SKM-1 treated with dmso at 0.1 percent for 144 hours (cell line): ENCODE results near the gene NHSL2.

Source experiments
- DNase-seq: peaks from one replicate; lab custom pipeline; 2025; ENCODE audit not compliant: unreplicated experiment; lab: John Stamatoyannopoulos, UW

Gene NHSL2

DNA sequence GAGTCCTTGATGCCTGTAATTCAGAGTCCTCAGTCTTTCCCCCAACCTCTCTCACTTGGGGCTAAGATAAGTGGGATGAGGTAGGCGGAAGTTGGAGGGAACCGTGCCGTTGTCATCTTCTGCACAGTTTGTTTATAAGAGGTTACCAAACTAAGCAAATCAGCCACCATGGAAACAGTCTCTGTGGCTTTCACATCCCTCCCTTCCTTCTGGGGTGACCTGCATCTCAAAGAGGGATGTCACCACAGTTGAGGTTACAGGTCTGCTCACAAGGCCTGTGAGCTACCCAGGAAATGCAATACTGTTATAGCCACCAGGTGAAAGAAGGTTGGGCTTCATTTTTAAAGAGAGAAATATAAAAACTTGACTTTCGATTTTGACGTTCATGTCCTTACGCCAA, 194.8 kb downstream of the NHSL2 start:
- DNase-seq, result peak; percentile 50

DNA sequence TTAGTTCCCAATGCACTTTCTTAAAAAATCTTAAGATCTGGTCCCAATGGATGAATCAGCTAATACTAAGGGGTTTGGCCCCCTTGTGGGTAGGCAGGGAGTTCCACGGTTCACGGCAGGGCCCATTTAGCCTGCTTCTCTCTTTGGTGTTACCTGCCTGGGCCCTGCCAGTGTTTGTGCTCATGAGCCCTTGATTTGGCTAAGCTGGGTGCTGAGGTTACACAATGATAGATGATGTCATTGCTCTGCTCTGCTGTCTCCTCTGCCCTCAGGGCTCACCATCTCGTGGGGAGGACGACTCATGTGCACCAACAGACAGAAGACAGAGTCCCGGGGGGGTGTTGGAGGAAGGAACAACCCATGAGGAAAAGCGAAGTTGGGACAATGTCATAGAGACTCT, 196.7 kb downstream of the NHSL2 start:
- peak; percentile 20 for DNase-seq

DNA sequence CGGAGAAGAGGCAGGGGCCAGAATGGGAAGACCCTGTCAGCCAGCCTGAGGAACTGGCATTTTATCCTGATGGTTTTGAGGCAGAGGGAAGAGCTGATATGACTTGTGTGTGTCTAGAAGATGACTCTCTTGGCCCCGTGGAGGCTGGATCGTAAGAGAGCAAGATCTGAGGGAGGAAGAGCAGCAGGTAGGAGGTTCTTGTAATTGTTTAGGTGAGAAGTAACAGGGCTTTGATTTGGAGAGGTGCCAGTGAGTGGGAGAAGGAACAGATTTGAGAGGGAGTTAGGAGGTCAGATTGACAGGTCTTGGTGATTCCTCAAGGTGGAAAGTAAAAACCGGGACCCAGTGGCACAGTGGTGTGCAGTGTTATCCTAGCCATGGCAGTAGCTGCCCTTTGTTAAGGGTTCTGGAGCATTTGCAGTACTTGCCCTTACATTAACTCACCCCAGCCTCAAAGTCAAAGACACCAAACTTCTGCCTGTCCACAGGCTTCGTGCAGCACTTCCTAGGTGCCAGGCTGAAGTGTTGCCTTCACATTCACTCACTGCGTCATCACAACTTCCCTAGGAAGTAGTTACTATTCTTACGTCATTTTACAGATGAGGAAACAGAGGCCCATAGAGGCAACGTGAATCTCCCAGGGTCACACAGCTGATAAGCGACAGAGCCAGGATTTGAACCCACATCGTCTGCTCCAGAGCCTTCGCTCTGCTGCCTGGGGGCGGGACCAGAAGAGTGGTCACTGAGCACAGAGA, 197.4 kb downstream of the NHSL2 start:
- DNase-seq, result peak; percentile 50

DNA sequence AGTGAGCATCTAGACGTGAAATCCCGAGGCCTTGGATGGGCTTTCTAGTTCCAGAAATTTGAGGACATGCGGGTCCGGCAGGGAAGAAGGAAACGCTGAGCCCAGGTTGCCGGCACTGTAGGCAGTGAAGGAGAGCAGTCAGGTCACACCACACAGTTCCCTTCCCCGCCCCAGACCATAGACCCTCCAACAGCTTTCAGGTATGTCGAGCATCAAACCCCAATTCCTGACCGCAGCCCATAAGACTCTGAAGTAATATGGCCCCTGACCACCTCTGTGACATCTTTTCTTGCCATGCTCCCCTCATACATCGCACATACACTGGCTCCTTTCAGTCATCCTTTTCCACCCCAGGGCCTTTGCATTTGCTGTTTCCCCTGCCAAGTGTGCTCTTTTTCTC, 198.0 kb downstream of the NHSL2 start:
- no peak for DNase-seq

DNA sequence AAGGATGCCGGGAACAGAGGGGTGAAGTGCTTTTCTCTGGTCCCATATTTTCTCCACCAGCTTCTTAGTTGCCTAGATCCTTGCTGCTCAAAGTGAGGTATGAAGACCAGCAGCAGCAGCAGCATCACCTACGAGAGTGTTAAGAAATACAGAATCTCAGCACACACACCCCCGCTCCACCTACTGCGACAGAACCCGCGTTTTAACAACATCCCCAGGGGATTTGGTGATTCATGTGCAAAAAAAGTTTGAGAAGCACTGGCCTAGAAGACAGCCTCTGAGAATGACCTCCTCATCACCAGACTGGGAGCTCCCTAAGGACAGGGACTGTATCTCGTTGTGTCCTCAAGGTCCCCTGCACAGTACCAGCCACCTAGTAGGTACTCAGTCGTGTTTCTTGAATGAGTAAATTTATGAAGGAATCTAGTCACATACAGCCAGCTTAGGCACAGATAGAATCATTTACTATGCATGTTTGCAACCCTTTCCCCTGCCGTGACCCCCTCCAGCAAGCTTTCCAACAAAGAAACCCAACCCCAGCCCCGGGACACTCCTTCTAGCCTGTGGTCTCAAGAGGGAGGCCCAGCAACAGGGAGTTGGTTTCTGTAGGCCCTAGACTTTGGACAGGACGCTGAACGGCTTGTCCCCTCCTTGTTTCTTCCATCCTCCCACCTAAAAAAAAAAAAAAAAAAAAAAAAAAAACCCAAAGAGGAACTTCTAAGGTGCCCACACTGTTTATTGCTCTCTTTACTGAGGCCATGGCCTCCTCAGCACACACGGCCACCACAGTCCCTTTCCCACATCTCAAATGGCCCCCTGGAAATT, 199.6 kb downstream of the NHSL2 start:
- peak; percentile 41 for DNase-seq

DNA sequence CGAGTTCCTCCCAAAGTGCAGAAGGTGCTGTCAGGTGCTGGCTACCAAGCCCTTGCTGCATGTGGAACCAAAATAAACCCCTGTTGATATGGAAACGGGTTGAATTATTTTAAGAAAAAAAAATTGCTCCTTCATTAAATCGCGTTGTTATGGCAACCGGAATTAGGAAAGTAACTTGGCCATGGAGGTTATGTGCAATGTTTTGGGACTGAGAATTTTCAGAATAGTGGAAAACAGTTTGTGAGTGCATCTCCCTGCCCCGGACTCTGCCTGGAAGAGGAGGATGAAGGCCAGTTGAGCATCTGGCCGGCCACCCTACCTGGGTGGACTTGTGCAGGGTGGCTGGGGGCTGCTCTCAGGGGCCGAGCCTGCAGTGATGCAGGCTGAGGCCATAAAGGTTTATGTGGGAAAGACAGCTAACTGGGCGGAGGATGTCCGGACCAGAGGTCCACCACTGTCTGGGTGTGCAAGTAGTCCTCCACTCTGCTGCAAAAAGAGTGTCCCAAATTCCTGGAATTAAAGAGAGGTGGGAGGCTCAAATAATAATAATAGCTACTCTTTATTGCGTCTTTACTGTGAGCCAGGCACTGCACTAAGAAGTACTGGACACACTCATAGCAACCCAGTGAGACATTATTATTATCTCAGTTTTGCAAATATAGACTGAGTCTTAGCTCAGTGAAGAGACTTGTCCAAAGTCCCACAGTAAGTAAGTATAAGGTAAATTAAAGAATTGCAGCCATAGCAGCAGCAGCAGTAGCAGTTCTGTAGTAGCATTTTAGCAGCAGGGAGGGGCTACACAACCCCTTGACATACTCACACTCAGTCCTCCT, 200.4 kb downstream of the NHSL2 start:
- no peak for DNase-seq

DNA sequence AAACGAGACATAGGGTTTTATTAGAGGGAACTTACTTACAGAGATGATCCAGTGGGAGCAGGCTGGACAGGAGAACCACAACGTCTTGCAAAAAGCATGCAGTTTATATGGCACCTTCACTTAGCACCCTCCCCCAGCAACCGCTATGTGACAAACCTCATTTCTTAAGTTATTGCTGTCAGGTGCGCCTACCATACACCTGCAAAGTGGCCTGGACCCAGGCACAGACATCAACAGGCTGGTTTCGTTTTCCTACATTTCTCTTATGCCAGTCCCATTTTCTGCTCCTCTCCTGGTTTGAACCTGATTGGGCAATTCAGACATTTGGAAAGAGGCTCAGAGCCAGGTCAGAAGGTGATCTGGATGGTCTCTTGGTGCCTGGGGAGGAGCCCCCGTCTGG, 202.8 kb downstream of the NHSL2 start:
- no peak for DNase-seq

DNA sequence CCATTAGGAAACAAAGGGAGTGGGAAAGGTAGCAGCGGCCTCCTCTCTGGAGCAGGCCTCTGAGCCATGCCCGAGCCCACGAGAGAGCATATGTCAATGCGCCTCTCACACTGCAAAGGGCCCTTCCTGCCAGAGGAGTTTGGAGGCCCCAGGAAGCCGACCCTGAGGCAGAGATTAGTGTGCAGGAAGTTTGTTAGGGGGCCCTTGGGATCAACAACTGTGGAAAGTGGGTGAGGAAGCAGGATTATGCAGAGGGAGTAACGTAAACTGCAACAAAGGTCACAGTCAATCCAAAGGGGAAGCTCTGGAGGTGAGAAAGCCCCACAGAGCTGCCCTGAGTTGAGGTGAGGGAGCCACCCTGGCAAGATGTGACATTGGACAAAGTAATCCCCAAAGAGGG, 203.7 kb downstream of the NHSL2 start:
- DNase-seq, result no peak

DNA sequence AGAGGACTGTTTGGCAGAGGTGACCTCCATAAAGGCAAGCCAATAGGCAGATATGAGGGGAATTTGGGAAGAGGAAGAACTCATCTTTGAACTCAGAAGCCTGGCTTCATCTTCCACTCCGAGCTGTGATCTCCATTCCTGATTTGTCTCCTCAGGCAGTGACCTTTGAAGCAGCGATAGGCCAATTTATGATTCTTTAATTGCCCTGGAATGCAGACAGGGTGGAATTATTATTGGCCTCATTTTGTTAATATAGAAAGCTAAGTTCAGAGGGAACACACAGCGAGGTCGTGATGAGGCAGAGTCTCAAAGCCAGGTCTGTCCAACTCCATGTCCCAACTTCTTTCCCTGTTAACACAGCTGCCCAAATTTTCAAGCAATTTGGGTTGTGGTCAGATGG, 204.2 kb downstream of the NHSL2 start:
- DNase-seq, result no peak

DNA sequence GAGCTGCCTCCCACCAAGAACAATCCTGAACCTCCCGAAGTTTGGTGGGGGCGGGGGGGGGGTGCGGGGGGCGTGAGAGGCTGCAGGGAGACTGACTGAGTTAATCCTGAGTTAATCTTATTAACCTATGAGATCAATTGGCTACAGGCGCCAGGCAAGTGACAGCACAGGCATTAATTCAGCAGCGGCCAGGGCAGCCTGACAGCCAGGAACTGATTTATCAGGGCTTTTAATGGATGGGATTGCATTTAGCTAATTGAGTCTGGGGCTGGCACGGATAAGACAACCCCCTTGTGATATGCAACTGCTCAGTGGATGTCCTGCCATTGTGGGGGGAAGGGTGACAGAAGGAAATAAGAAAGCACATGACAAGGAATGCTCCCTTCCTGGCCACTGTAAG, 204.7 kb downstream of the NHSL2 start:
- no peak for DNase-seq

DNA sequence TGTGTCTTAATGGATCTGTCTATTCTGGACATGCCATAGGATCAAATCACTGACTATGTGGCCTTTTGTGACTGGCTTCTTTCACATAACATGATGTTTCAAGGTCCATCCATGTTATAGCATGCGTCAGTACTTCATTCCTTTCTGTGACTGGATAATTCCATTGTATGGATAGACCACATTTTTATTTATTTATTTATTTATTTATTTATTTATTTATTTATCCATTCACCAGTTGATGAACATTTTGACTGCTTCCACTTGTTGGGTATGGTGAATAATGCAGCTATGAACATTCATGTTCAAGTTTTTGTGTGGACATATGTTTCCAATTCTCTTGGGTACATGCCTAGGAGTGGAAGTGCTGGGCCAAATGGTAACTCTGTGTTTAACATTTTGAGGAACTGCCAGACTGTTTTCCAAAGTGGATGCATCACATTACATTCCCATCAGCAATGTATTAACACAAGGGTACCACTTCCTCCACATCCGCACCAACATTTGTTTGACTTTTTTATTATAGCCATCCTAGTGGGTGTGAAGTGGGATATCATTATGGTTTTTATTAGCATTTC, 207.1 kb downstream of the NHSL2 start:
- no peak for DNase-seq

DNA sequence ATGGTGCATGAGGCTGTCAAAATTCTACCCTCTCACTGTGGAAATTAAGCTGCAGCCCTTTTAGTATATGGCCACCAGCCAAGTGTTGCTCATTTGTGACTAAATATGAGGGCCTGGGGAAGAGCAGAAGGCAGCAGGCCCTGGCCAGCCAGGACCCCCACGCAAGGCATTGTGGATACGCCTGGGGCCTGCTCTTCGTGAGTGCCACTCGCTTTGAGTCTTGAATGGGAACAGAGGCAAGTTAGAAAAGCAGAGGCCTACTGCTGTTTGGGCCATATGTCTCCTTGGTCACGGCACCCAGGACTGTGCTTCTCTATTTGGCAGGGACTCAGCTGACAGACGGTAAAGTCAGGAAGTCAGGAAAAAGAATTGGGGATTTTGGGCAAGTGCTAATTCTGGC, 210.2 kb downstream of the NHSL2 start:
- no peak for DNase-seq

DNA sequence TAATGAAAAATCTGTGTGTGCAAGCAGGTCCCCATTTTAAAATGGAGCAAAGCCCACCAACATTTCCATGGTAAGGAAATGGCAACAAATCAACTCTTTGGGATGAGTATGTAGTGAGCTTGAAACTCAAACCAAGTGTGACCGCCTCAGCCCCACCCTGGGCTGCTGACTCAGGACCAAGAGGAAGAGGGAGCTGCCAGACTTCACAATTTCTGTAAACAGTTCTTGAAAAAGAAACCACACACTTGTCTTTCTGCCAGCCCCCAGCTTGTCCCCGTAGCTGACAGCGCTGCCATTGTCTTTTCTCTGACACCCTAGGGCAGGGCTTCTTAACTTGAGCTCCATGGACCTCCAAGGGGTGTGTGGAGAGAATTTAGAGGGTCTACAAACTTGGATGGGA, 210.7 kb downstream of the NHSL2 start:
- peak; percentile 50 for DNase-seq

DNA sequence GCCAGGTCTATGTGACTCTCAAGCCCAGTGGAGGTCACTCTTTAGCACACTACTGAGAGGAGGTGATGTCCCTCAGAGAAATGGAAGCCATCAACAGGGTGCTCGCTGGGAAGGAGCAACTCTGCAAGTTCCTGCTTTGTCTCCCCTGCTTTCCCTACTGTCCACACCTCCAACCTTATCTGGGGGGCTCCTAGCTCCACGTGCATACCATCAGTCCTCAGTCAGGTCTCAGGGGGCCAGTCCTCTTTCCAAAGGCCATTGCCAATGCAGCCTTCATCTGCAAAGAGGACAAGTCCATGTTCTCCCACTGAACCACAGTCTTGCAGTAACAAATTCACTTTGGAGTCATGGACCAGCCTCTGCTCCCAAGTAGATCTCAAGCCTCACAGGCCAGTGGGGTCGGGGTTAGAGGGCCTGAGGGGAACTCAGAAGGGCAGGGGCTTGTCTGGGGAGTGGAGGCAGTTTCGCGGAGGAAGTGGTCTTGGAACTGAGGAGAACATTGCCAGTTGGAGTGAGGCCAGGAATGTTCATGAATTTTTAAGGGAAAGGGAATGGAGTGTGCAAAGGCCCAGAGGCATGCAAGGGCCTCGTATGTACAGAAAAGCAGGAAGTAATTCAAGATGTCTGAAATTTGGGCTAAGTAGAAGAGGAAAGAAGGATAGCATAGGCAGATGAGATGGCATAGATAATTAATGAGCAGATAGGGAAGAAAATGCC, 212.1 kb downstream of the NHSL2 start:
- no peak for DNase-seq

DNA sequence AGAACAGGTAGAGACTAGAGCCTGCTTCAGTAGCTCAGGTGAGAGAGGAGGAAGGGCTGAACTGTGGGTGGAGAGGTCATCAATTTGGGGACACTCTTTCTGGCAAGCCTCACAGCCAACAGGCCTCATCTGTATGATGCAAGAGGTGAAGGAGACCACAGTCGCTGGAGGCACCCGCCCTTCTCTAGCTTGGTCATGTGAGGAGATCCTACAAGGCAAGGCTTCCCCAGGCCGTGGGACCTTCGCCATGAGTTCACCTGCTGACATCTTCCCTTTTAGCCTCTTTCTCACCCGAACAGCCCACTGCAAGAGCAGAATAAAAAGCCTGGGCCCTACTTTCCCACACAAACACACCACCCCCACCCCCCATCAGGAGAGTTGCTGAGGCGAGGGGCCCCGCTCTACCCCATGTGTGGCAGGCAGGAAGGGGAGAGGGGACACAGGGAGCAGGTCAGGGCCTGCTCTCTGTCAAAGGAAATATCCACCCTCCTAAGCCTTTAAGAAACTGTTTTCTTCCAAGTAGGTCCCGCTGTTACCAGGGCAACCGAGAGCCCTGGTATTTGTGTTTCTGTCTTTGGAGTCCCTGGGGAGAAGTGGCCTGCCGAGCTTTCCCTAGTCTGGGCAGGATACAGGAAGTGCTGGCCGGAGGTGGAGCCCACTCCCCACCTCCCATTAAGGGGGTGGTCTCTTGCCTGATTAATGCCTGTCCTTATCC, 213.0 kb downstream of the NHSL2 start:
- DNase-seq, result peak; percentile 61

DNA sequence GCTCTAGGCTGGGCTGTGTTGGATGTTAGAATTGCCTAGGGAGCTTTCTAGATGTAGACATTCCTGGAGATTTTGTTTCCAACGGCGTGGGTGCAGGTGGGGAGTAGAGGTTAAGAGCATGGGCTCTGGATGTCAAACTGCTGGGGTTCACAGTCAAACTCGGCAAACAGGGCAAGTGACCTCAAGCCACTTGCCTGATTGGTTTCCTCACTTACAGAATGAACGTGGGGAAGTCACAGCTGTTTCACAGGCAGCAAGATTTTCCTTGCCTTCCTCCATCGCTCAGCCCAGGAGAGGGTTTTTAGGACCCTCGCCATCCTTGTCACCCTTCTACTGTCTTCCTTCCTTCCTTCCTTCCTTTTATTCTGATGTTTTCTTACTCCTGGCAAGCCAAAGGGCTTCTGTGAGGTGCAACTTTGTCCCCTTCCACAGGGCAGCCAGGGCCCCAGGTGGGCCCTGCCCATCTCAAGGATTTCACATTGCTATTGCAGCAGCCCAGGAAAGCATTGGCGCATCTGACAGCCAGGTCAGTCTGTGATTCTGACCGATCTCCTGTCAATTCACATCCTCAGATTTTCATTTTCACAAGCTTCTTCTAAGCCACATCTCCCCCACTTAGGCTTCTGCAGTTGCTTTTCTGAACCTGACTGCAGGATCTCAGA, 214.0 kb downstream of the NHSL2 start:
- no peak for DNase-seq

DNA sequence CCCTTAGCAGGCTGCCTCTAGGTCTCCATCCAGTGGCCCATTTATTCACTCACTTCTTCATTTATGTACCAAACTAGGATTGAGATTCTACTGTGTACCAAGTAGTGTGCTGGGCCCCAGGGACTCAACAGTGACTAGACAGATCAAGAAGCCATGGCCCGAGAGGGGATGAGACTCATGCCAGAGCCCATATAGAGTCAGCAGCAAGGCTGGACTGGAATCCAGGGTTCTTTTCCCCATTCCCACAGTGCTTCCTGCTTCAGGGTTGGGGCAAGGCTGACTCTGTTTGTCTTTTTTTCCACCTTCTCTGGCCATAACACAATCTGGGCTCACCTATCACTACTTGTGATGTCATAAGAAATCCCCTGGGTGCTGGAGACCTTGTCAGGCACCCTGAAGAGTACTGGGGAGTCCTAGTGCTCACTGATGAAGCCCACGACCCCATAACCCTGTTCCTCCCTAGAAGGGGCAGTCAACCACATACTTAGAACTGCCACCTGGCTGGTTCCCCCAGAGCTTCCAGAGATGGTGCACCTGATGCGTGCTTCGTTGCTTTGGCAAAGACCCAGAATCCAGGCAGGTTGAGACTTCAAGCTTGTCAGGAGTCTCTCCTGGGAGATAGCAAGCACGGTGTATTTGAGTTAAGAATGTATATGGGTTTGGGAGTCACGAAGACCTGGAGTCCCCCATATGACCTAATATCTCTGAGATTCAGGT, 214.8 kb downstream of the NHSL2 start:
- no peak for DNase-seq

DNA sequence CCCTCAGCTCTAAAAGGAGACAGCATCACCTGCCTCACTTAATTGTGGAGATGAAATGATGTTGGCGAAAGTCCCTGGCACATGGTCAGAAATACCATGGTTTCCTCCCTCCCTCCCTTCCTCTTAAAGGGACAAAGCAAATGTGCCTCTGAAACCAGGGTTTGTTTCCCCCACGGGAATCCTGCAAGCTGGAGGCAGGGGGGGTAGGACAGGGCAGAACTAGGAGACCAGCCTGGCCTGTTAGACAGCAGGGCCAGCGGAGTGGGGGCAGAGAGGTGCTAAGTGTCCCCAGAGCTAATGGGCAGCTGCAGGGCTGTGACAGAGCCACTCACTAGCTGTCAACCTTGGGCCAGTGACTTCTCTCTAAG, 215.4 kb downstream of the NHSL2 start:
- no peak for DNase-seq
